Activated T-helper 1 cell treated with anti-CD3 and anti-CD28 coated beads, Interleukin-12 subunit alpha, Interleukin-12 subunit beta, Interleukin-2, Interleukin-4 antibody, amounts not matched to agents 30 ng/mL and 10 ng/mL and 1 ng/mL, durations not matched to agents 14 hours and 24 hours and 36 hours (primary cell): ENCODE measurements around the gene GPX3. TPM values are rescaled to one million over a fixed set of nuclear protein-coding genes. Genes with fewer than 3 reads are reported as not detected.

Experiments
- DNase-seq: peaks from one replicate; pipeline ENCODE4 v3.0.0; 2021; ENCODE audit warnings: low spot score
- H3K27ac Mint-ChIP-seq: one replicate; pipeline ENCODE4 v1.8.0; 2021; ENCODE audit warnings: mild to moderate bottlenecking, mixed read lengths
- H3K27me3 Mint-ChIP-seq: one replicate; pipeline ENCODE4 v1.8.0; 2022; ENCODE audit warnings: mild to moderate bottlenecking, moderate library complexity, mixed read lengths; ENCODE audit not compliant: insufficient read depth
- H3K36me3 Mint-ChIP-seq: one replicate; pipeline ENCODE4 v1.8.0; 2021; ENCODE audit warnings: low read depth, mixed read lengths
- H3K4me1 Mint-ChIP-seq: one replicate; pipeline ENCODE4 v1.8.0; 2021; ENCODE audit warnings: low read depth, mixed read lengths
- H3K4me3 Mint-ChIP-seq: one replicate; pipeline ENCODE4 v1.8.0; 2021; ENCODE audit warnings: mild to moderate bottlenecking, moderate library complexity, mixed read lengths
- H3K9me3 Mint-ChIP-seq: one replicate; pipeline ENCODE4 v1.8.0; 2021; ENCODE audit warnings: mixed read lengths
- intact Hi-C: fragments of 100-400 bp; cut with micrococcal nuclease; formaldehyde crosslinking; loops from one replicate; pipeline ENCODE4 v1.15.1; 2024
- total RNA-seq: library from RNA; stranded (reverse); gene quantifications from 2 replicates; pipeline ENCODE4 v1.2.3, GENCODE V29; 2022

The GPX3 gene
- total RNA-seq, 1 donor from 2014 or later: not detected

DNA sequence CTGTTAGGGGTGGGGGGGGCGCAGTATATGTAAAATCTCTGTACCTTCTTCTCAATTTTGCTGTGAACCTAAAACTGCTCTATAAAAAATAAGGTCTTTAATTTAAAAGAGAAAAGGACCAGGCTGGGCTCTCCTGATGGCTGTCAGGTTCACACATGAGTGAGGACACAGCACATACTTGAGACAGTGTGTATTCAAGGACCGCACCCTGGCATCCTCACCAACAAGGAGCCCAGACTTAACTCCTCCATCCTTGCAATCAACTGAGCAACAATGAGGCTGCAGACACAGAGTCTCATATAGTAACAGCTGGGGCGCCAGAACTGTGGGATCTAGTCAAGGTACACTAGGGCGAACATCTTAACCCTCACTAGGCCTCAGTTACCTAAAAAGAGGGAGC lies 50.6 kb downstream of the GPX3 start:
- peaks cover 59% of the 10 kb centered on the region for H3K36me3 Mint-ChIP-seq
- no peak overlapping the region for H3K4me3 Mint-ChIP-seq

DNA sequence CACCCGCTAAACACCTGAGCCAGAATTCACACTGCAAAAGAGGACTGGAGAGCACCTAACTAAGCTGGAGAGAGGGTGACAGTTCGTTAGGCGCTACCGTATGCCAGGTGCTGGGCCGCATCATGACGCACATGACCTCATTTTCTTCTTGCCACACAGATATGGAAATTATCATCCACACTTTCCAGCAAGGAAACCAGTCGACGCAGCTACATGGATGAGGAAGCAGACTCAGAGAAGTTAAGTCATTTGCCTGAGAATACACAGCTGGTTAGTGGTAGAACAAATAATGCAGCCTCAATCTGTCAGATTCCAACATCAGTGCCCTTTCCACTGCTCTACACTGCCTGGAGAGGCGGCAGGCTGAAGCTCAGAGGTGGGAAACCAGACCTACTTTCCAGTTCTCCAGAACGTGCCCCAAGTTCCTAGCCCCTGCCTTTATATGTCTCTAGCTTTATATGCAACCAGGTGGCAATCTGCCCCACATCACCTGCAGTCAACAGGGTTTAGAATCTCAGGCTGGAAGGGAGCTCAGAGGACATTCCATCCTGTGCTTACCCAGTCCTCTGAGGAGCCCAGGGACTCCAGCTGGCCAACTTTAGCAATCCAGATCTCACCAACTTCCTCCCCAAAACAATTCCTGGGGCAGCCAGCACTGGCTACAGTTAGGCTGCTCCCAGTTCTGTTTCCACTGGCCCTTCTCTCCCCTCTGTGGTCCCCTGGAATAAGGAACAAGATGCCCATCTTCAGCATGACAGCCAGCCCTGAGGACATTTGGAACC lies 51.6 kb downstream of the GPX3 start:
- Mint-ChIP-seq H3K9me3 (no peaks in the 10 kb centered on the region), H3K36me3 (peaks cover 62% of the 10 kb centered on the region), H3K27ac (peak overlapping the region; percentile 56), H3K4me3 (no peak overlapping the region), H3K4me1 (peaks cover 84% of the 10 kb centered on the region), H3K27me3 (no peaks in the 10 kb centered on the region)
- no peak for DNase-seq
- intact Hi-C loops: no loop called here

More for the DNA sequence above, 50.6 kb downstream of the GPX3 start:
- H3K4me1 Mint-ChIP-seq: peaks cover 84% of the 10 kb centered on the region
- intact Hi-C loops: no loop called here
- no peaks in the 10 kb centered on the region for H3K9me3 Mint-ChIP-seq
- DNase-seq: no peak
- H3K27me3 Mint-ChIP-seq: no peaks in the 10 kb centered on the region
- peak overlapping the region; percentile 23 for H3K27ac Mint-ChIP-seq

DNA sequence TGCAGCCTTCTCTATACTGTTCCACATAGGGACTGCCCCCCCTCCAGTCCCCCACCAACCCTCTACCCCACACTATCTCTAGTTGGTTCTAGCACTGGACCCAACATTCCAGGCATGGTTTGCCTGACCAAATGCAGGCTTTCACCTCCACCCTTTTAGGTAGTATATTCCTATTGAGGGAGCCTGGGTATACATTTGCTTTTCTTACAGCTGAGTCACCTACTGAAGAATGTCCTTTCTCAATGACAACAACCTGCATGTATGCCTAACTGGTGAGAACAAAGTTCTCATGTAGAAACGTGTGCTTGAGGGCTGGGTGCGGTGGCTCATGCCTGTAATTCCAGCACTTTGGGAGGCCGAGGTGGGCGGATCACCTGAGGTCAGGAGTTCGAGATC lies 52.2 kb downstream of the GPX3 start:
- no peak for DNase-seq
- no peaks in the 10 kb centered on the region for H3K27me3 Mint-ChIP-seq
- H3K36me3 Mint-ChIP-seq: peaks cover 62% of the 10 kb centered on the region
- peaks cover 84% of the 10 kb centered on the region for H3K4me1 Mint-ChIP-seq
- H3K4me3 Mint-ChIP-seq: no peak overlapping the region
- peak overlapping the region; percentile 56 for H3K27ac Mint-ChIP-seq
- no peaks in the 10 kb centered on the region for H3K9me3 Mint-ChIP-seq
- intact Hi-C loops: no loop called here

DNA sequence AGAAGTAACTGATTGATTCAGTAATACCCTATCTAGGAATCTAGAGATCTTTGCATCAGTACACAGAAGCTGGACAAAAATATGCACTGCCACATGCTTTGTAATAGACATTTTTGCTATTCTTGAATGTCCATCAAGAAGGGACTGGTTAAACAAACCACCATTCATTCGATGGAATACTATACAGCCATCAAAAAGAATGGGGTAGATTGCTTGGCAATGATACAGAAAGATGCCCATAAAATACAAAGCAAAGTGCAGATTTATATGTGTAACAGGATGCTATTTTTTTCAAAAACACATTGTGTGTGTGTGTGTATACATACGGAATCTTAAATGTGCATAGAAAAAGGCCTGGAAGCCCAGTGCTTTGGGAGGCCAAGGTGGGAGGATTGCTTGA lies 52.9 kb downstream of the GPX3 start:
- Mint-ChIP-seq H3K36me3 (peaks cover 65% of the 10 kb centered on the region), H3K4me3 (no peak overlapping the region), H3K27ac (no peak overlapping the region), H3K4me1 (peaks cover 84% of the 10 kb centered on the region), H3K27me3 (no peaks in the 10 kb centered on the region), H3K9me3 (no peaks in the 10 kb centered on the region)
- intact Hi-C loops: no loop called here
- no peak for DNase-seq

DNA sequence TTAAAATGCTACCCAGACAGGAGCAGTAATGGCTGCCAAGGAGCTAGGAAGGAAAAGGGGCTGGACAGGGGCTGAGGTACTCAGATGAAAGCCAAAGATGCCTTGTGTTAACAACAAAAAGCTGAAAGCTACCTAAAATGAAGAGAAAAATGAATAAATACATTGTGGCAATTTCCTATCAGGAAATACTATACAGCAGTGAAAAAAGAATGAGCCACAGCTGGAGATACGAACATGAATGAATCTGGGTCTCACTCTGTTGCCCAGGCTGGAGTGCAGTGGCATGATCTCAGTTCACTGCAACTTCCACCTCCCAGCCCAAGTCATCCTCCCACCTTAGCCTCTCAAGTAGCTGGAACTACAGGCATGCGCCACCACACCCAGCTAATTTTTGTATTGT lies 54.2 kb downstream of the GPX3 start:
- Mint-ChIP-seq H3K4me3 (no peak overlapping the region), H3K27ac (no peak overlapping the region), H3K27me3 (no peaks in the 10 kb centered on the region), H3K4me1 (peaks cover 83% of the 10 kb centered on the region), H3K36me3 (peaks cover 68% of the 10 kb centered on the region), H3K9me3 (no peaks in the 10 kb centered on the region)
- intact Hi-C loops: no loop called here
- no peak for DNase-seq

DNA sequence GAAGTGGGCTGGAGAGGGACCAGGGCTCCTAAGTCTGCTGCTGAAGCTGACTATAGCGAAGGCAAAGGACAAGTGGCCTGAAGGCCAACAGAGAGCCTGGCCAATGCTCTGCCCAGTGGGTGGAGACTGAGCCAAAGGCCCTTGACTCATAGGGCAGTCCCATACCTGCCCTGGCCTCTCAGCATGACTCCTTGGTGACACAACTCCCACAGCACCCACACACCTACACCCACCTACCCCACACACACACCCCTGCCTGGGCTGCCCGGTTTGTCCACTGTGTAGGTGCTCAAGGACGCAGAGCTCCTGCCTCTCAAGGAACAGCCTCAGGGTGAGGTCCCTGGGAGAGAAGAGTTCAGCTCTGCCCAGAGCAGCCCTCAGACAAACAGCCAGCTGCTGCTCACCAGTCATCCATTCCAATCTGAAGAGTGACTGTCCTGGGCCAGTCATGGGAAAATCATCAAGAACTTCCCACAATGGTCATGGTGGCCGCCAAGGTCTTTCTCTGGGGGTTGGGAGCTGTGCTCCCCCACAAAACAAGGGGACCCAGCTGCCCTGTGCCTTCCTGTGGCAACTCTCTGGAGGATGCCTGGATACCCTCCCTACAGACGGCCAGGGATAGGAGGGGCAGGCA lies 55.4 kb downstream of the GPX3 start:
- peak overlapping the region; percentile 56 for H3K4me3 Mint-ChIP-seq
- H3K27me3 Mint-ChIP-seq: no peaks in the 10 kb centered on the region
- intact Hi-C loops: no loop called here
- H3K36me3 Mint-ChIP-seq: peaks cover 72% of the 10 kb centered on the region
- H3K4me1 Mint-ChIP-seq: peaks cover 78% of the 10 kb centered on the region
- no peak for DNase-seq
- peak overlapping the region; percentile 62 for H3K27ac Mint-ChIP-seq
- no peaks in the 10 kb centered on the region for H3K9me3 Mint-ChIP-seq

DNA sequence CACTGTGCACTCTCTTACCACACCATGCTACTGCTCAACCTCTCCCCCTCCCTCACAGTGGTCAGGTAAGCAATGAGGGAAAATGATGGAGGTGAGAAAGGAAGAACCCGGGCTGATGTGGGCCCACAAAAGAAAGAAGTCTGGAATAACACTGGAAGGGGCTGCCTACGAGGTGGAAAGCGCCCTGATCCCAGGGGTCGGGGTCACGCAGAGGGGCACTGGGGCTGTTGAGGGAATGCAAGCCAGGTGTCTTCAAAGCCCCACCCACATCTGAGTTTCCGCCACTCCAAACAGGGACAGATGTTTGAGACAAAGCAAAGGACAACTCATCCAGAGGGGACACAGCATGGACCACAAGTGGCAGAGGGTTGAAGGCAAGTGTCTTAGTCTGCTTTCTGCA lies 56.2 kb downstream of the GPX3 start:
- H3K27ac Mint-ChIP-seq: peak overlapping the region; percentile 62
- H3K9me3 Mint-ChIP-seq: no peaks in the 10 kb centered on the region
- no peaks in the 10 kb centered on the region for H3K27me3 Mint-ChIP-seq
- intact Hi-C loops: no loop called here
- H3K36me3 Mint-ChIP-seq: peaks cover 64% of the 10 kb centered on the region
- peak overlapping the region; percentile 56 for H3K4me3 Mint-ChIP-seq
- H3K4me1 Mint-ChIP-seq: peaks cover 73% of the 10 kb centered on the region
- no peak for DNase-seq

DNA sequence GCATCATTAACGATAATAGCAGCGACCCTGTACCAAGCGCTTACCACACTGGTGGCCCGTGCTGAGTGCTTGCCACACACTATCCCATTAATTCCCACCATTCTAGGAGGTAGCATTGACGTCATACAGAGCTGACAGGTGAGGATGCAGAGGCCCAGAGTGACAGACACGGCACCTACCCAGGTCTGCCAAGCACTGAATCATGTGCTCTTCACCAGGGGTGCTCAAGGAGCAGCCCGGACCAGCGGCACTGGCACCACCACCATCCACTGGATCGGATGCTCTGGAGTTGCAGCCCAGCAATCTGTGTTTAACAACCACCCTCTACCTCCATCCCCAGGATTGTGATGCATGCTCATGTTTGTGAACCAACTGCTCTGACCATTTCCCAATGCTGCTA lies 57.0 kb downstream of the GPX3 start:
- Mint-ChIP-seq H3K27ac (peak overlapping the region; percentile 92), H3K4me3 (peak overlapping the region; percentile 91), H3K4me1 (peaks cover 73% of the 10 kb centered on the region)

DNA sequence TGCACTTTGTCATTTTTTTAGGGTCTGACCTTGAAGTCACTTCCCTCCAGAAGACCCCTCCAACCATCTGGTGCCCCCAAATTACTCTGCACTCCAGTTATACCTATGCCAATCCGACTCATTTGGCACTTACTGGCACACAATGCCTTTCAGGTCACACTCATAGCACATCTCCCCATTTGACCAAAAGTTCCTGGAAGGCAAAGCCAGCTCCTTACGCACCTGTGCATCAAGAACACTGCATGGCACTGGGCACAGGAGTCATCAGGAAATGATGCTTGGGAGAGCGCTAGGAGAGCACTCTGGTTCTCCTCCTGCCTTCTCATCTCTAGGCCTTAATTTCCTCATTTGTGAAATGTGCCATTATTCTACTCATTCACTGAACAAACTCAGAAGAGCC lies 57.6 kb downstream of the GPX3 start:
- Mint-ChIP-seq H3K4me1 (peaks cover 75% of the 10 kb centered on the region), H3K27me3 (no peaks in the 10 kb centered on the region), H3K9me3 (no peaks in the 10 kb centered on the region), H3K36me3 (peaks cover 60% of the 10 kb centered on the region), H3K27ac (peak overlapping the region; percentile 92), H3K4me3 (peak overlapping the region; percentile 91)
- DNase-seq: no peak
- intact Hi-C loops: loop anchor here (1.0 to 2.0 kb wide), 6 partner anchors 9 to 377 kb away; partner anchors contain the start of genes GM2A and RBM22

More for the DNA sequence above, 57.0 kb downstream of the GPX3 start:
- Mint-ChIP-seq H3K36me3 (peaks cover 62% of the 10 kb centered on the region), H3K9me3 (no peaks in the 10 kb centered on the region), H3K27me3 (no peaks in the 10 kb centered on the region)
- intact Hi-C loops: no loop called here
- DNase-seq: no peak

Other genes starting within 250 kb of the GPX3 start
- gene SMIM3, start 241.8 kb upstream of the GPX3 start, total RNA-seq: 12.8 and 13.4 TPM in 2 replicates
- gene IRGM, start 174.1 kb upstream of the GPX3 start, total RNA-seq: 0.96 and 1.4 TPM in 2 replicates
- 0.56 and 0.57 TPM in 2 replicates for gene ZNF300, start 115.6 kb upstream of the GPX3 start, total RNA-seq
- 287 and 304 TPM in 2 replicates for gene TNIP1, start 60.4 kb downstream of the GPX3 start, total RNA-seq
- gene ANXA6, start 137.2 kb downstream of the GPX3 start, total RNA-seq: 286 and 301 TPM in 2 replicates
- gene CCDC69, start 203.5 kb downstream of the GPX3 start, total RNA-seq: 24.3 and 25.4 TPM in 2 replicates
- gene GM2A, start 232.6 kb downstream of the GPX3 start, total RNA-seq: 16.9 and 21.1 TPM in 2 replicates